Stimulated activated CD4-positive, alpha-beta T cell treated with anti-CD3 and anti-CD28 coated beads, Interleukin-12 subunit alpha, Interleukin-12 subunit beta, amount 100 ng/mL, for 4 hours (primary cell): ENCODE measurements around the gene ZNF823.

Experiments
- DNase-seq: peaks from one replicate; pipeline ENCODE4 v3.0.0-alpha.2; 2020

ZNF823 gene

DNA sequence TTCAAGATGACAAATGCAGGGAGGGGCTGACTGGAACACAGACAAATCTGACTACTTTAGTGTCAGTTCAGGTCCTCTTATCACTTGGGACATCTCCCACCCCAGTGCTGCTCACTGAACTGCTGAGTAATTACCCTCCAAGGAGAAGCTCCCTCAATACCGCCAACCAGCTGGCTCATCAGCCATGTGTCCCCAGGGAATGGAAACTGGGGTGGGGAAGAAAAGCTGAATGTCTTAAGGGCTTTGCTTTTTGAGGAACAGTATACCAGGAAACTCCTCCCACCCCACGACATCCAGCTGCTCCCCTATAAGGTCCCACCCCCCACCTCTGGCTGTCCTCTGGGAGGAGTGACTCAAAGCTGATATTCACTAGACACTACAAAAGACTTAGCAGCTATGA is 2.0 kb downstream of the ZNF823 start:
- DNase-seq: no peak

DNA sequence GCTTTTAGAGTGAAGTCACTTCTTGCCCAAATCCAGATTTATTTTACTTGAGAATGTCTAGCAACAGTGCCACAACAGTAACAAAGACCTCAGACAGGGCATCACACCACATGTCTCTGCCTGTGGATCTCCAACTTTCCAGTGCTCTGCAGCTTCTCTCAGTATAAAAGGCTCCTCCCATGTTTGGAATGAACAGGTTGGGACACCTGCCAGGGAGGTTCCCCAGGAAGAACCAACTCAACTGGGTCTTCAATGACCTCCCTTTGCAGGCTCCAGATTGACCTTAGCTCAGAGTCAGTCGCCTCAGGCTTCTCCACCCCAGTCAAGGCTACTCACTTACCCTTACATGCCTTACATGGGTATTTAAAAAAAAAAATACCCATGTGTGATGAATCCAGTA is 3.4 kb downstream of the ZNF823 start:
- DNase-seq: no peak

DNA sequence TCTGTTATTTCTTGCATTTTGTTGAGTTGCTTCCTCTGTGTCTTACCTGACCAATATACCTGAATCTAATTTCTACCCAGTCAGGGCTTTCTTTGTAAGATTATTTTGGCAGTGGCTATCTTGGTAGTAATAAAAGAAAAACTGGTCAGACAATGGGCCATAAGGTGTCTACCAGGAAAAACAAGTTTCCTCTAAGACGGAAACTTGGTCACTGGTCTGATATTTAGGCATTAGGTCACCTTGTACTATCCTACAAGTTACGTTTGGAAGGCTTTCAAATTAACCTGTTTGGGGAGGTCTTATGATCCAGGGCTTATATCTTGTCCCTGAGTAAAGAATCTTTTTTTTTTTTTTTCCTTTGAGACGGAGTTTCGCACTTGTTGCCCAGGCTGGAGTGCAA is 9.2 kb downstream of the ZNF823 start:
- DNase-seq: no peak

DNA sequence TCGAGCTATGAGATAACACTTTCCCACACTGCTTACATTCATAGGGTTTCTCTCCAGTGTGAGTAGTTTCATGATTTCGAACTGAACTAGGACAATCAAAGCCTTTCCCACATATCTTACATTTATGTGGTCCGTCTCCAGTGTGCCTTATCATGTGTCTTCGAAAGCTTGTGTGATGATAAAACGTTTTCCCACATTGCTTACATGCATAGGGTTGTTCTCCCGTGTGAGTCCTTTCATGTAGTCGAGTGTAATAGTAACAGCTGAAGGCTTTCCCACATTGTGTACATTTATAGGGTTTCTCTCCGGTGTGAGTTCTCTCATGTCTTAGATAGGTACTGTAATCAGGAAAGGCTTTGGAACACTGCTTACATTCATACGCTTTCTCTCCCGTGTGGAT is 16.3 kb downstream of the ZNF823 start:
- no peak for DNase-seq

DNA sequence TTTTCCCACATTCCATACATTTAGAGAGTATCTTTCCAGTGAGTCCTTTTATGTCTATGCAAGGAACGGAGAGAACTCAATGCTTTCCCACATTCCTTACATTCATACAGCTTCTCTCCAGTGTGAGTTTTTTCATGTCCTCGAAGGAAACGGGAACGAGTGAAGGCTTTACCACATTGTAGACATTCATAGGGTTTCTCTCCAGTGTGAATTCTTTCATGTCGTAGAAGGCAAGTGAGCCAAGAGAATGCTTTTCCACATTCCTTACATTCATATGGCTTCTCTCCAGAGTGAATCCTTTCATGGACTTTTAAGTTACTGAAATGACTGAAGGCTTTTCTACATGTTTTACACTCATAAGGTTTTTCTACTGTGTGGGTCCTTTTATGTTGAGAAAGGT is 17.1 kb downstream of the ZNF823 start:
- no peak for DNase-seq

DNA sequence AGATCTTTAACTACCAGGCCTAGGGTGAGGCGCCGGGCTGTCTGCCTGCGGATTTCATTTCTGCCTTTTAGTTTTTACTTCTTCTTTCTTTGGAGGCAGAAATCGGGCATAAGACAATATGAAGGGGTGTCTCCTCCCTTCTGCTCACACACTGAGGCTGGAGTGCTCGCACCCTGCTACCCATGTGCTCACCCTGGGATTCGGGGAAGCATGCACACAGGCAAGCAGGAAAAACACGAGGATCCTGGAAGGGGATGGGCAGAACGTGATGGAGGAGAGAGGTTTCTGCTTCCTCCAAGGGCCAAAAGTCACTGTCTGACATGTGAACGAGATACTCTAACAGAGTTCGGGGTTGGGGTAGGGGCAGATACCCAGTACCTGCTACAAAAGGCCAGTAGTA is 28.4 kb downstream of the ZNF823 start:
- DNase-seq: no peak

DNA sequence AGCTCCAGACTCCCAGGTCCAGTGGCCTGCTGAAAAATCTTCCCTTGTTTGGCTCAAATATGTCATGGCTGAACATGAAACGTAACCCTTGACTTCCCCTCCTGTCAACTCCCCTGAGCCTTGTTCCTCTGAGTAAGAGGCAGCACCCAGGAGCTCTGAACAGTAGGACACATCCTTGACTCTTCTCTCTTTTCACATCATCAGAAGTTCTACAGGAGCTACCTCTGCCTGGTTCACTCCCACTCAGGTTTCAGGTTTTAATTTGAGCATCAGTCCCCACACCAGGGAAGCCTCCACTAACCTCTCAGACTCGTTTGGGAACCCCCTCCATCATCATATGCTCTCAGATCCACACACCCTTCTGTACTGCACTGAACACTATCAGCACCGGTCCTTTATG is 30.3 kb downstream of the ZNF823 start:
- no peak for DNase-seq

DNA sequence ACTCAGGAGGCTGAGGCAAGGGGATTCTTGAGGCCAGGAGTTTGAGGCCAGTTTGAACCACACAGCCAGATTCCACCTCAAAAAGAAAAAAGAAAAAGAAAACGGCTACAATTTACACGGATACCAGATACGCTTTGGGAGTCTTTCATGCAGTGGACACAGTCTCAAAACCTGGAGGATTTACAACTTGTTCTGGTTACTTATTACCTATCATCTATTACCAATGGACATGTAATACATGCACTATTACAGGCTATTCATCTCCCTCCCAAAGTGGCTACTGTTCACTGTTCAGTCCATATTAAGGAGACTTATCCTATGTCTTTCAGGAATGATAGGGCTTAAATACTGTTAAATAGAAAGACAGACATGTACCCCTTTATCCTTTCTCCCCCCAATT is 33.3 kb downstream of the ZNF823 start:
- no peak for DNase-seq

DNA sequence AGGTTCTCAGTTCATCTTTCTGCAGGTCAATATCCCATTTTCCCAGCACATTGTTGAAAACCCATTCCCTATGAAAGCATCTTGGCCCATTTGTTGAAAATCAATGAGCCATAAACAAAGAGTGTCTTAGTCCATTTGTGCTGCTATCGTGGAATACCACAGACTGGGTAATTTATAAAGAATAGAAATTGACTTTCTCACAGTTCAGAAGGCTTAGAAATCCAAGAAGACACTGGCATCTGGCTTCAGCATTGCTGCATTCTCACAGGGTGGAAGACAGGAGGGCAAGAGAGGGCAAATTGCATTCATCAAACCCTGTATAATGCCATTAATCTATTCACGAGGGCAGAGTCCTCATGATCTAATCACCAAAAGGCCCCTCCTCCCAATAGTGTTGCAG is 34.1 kb downstream of the ZNF823 start:
- no peak for DNase-seq

DNA sequence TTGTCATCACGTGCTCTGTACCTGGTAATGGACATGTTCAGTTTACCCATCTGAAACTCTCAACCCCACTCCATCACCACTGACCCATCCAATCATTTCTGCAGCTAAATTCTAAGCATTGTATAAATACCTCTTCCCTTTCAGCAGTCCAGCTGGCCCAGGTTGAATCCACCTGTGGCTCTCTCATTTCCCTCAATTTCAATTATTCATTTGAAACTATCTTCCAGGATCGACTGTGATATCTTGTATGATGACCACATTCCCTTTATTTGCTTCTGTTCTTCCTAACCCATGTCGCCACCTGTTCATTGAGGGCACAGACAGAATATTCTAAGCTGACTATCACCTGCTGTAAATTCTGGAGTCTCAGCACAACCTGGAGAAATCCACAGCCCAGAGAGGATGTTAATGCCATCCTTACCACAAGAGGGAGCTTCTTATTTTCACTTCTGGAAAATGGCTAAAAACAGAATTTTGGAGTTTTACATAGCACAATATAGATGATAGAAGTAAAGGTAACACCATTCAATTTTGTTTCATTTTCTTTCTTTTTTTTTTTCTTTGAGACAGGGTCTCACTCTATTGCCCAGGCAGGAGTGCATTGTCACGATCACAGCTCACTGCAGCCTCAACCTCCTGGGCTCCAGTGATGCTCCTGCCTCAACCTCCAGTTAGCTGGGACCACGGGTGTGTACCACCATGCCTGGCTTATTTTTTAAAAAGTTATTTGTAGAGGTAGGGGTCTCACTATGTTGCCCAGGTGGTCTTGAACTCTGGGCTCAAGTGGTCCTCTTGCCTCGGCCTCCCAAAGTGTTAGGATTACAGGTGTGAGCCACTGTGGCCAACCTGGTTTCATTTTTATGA is 38.6 kb downstream of the ZNF823 start:
- DNase-seq: no peak

DNA sequence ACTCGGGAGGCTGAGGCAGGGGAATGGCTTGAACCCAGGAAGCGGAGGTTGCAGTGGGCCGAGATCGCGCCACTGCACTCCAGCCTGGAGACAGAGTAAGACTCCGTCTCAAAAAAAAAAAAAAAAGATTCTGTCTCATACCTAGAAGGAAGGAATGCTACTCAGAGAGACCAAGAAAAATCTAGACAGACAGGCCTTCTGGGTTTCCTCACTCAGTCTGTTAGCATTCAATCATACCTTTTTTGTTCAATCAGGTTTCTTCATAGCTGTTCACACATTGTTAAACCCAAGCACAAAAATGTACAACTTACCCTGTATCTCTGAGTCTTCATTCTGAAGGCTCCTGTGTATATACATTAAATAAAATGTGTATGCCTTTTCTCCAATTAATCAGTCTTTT is 40.5 kb downstream of the ZNF823 start:
- no peak for DNase-seq

DNA sequence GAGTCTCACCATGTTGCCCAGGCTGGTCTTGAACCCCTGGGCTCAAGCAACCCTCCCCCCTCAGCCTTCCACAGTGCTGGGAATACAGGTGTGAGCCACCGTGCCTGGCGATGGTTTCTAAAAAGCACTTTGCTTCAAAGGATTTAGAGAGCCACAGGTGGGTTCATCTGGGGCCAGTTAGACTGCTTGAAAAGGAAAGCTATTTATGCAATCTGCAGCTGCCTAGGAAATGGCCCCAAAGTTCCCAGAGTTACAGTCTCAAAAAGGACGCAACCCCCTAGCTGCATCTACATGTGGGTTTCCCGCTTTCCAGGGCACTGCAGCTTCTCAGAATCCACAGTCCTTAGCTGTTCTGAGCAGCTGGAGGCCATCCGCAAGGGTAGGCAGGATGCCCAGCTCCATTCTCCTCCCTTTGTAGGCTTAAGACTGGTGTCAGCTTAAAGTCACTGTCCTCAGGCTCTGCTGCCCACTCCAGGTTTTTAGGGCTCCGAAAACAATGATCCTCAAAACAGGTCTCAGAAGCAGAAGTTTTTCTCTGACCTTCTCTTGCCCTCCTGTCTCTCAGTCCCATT is 41.4 kb downstream of the ZNF823 start:
- no peak for DNase-seq

DNA sequence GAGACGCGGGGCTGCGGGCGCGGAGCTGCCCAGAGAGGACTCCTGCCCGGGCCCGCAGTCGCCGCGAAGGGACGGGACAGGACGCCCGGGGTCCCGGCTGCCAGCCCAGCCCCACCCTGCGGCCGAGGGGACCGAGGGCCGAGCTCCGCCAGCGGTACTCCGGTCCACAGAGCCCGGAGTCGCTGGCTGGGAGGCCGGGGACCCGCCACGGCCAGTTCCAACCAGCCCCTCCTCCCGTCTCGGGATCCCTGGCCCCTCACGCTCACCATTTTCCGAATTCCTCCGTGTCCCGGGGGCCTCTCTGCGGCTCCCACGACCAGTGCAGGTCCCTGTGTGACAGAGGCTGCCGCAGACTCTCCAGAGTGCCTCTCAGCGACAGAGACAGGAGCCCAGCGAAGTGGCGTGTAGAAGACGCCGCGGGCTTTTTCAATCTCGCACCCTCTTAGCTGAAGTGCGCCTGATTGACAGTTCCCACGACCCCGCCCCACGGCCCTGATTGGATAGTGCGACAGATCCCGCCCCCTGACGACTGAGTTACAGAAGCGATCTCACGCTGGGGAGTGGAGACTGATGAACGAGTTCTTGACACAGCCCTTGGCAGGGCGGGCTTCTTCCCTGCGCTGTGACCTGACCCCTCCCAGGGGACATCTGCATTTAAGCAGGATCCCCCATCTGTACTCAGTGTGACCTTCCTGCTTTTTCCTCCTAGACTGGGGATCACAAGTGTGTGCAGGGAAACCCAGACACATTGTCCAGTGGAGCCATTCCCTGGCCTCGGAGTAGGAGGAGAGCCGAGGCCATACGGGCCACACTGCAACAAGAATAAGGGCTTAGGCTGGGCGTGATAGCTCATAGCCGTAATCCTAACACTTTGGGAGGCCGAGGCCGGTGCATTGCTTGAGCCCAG is 44.0 kb downstream of the ZNF823 start:
- DNase-seq: peak; percentile 85

DNA sequence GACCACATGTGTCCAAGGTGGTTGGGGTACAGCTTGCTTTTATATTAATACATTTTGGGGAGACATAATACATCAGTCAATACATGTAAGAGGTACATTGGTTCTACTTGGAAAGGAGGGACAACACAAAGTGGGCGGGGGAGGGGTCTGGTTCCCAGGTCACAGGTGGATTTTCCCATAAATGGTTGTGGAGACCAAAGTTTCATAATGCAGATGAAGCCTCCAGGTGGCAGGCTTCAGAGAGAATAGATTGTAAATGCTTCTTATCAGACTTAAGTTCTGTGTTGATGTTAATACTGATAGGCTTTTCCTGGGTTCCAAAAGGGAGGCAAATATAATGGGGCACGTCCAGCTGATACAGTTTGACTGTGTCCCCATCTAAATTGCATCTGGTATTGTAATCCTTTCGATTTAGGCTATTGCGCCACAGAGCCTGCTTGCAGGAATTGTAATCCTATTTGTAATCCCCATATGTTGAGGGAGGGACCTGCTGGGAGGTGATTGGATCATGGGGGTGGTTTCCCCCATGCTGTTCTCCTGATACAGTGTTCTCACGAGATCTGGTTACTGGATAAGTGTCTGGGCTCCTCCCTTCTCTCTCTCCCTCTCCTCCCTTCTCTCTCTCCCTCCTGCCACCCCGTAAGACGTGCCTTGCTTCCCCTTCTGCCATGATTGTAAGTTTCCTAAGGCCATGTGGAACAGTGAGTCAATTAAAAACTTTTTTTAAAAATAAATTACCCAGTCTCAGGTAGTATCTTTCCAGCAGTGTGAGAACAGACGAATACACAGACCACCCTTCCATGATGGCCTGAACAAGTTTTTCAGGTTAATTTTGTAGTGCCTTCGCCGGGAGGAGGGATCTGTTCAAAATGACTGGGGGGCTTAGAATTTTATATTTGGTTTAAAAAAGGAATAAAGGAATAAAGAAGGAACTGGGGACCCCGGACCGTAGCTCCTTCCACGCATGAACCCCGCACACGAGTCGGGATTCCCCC is 44.9 kb downstream of the ZNF823 start:
- DNase-seq: no peak

DNA sequence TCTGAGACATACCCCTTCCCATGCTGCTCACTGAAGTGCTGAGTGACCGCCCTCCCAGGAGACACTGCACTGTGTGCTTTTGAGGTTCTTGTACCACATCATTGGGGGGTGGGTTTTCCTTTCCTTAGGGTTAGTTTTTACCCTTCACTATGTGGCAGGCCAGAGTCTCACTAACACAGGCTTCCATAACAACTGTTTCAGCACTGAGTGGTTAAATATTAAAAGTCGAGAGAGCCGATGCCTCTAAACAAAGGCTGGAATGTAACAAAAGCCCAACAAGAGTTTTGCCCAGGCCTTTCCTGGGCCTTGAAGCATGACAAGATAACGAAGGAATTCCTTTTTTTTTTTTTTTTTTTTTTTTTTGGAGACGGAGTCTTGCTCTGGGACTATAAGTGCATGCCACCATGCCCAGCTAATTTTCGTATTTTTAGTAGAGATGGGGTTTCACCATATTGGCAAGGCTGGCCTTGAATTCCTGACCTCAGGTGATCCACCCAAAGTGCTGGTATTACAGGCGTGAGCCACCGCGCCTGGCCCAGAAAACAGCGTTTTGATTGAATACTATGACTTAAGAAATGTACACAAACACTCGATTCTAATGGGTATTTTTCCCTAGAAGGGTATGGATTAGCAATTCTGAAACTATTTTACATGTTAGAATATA is 46.5 kb downstream of the ZNF823 start:
- DNase-seq: no peak

DNA sequence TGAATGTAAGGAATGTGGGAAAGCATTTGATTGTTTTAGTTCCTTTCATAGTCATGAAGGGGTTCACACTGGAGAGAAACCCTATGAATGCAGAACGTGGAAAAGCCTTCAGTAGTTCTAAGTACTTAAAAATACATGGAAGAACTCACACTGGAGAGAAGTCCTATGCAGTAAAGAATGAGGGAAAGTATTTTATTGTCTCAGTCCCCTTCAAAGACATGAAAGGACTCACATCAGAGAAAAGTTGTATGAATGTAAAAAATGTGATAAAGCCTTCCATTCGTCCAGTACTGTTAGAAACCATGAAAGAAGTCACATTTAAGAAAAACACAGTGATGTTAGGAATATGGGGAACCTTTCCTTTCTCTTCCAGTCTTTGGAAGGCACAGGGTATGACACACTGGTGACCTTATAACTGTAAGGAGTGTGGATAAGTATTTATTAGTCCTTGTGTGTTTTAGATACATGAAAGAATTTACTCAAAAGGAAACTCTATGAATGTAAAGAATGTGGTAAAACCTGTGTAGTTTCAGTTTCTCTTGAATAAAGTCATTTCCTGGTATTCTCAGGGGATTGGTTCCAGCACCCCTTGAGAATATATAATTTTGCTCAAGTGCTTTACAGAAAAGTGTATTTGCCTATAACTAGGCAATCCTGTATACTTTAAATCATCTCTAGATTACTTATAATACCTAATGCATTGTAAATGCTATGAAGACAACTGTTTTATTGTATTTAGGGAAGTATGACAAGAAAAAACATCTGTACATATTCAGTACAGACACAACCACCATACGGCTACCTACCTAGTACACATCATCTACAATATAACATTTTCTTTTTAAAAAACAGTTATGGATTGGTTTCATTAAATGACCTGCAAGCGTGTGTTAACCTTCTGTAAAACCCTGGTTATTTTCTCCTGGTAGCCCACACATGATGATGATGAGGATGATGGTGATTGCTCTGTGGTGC is 52.8 kb downstream of the ZNF823 start:
- no peak for DNase-seq

DNA sequence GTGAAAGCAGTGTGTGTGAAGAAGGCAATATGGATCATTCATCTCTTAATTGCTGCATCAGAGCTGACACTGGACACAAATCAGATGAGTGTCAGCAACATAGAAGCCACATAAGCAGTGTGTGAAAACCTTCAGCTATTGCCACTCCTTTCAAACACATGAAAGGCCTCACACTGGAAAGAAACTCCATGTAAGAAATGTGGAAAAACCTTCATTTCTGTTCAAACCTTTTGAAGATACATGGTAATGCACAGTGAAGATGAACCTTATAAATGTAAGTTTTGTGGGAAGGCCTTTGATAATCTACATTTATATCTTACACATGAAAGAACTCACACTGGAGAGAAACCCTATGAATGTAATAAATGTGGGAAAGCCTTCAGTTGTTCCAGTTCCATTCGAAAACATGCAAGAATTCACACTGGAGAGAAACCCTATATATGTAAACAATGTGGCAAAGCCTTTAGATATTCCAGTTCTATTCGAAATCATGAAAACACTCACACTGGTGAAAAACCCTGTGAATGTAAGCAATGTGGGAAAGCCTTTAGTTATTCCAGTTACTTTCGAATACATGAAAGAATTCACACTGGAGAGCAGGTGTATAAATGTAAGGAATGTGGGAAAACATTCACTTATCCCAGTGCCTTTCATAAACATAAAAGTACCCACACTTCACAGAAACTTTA is 53.6 kb downstream of the ZNF823 start:
- no peak for DNase-seq

DNA sequence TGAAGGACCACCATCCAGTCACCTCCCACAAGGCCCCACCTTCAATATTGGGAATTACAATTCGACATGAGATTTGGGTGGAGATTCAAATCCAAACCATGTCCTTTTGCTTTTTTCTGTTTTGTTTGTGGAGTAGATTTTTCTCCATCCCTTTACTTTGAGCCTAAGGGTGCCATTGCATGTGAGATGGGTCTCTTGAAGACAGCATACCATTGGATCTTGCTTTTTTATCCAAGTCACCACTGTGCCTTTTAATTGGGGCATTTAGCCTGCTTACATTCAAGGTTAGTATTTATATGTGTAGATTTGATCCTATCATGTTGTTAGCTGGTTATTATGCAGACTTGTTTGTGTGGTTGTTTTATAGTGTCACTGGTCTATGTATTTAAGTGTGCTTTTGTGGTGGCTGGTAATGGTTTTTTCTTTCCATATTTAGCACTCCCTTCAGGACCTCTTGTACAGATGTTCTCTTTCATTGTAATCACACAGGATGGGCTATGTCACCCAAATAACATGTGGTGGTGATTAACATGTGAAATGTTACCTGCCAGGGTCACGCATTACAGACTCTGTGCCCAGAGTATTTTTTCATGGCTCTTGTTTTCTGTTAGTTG is 58.0 kb downstream of the ZNF823 start:
- no peak for DNase-seq

DNA sequence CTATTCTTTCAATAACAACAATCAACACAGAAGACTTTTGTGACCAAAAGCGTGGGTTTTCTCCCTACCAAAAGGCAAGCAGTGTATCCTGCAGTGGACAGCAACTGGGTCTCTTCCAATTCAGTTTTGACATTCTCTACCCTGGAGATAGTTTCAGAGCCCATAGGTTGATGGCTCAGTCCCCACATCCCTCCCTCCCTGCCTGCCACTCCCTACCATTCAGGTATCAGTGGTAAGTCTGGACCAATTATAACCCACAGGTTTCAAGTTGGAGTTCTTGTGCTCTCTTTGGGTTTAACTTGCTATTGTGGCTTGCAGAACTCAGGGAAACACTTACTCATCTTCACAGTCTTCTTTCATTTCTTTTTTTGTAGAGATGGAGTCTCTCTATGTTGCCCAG is 60.2 kb downstream of the ZNF823 start:
- no peak for DNase-seq
